Measurements from ENCODE around the gene SUFU.
A peak's percentile ranks its signal among the peaks of the same experiment; 100 is the strongest.

Gene SUFU

GRCh38 chr10:102613286-102613685 lies 109.5 kb downstream of the SUFU start:
- DNase-seq (ENCODE audit: low read depth in 2 of 2), result no peak
- no peak for TF ChIP-seq CTCF (IDR thresholded peaks at IDR 0.05; ENCODE audit: low read depth, low read length)
- no peak overlapping the region for H3K4me3 ChIP-seq (replicated peaks in 1 of 2; ENCODE audit: low read depth in 2 of 2, low read length in 2 of 2)

- DNase-seq (ENCODE audit: low read depth in 2 of 2), result no peak
- no peak for TF ChIP-seq CTCF (IDR thresholded peaks at IDR 0.05; ENCODE audit: low read depth, low read length)
- H3K4me3 ChIP-seq (replicated peaks in 1 of 2; ENCODE audit: low read depth in 2 of 2, low read length in 2 of 2), result no peak overlapping the region
Observed at GRCh38 chr10:102613785-102614184, 110.0 kb downstream of the SUFU start.

GRCh38 chr10:102614888-102615287 lies 111.1 kb downstream of the SUFU start:
- no peak for TF ChIP-seq CTCF (IDR thresholded peaks at IDR 0.05; ENCODE audit: low read depth, low read length)
- no peak overlapping the region for H3K4me3 ChIP-seq (replicated peaks in 1 of 2; ENCODE audit: low read depth in 2 of 2, low read length in 2 of 2)

GRCh38 chr10:102615361-102615760 lies 111.6 kb downstream of the SUFU start:
- peak; percentile 35 for TF ChIP-seq CTCF (IDR thresholded peaks at IDR 0.05; ENCODE audit: low read depth, low read length)
- no peak for DNase-seq (ENCODE audit: low read depth in 2 of 2)
- H3K4me3 ChIP-seq (replicated peaks in 1 of 2; ENCODE audit: low read depth in 2 of 2, low read length in 2 of 2), result no peak overlapping the region

More at GRCh38 chr10:102614888-102615287, 111.1 kb downstream of the SUFU start:
- DNase-seq (ENCODE audit: low read depth in 2 of 2), result no peak

- TF ChIP-seq CTCF (IDR thresholded peaks at IDR 0.05; ENCODE audit: low read depth, low read length), result no peak
- no peak overlapping the region for H3K4me3 ChIP-seq (replicated peaks in 1 of 2; ENCODE audit: low read depth in 2 of 2, low read length in 2 of 2)
- peak in 1 of 2 donors; percentile 61 for DNase-seq (ENCODE audit: low read depth in 2 of 2)
Observed at GRCh38 chr10:102616066-102616770, 112.4 kb downstream of the SUFU start.

GRCh38 chr10:102617041-102617440 lies 113.3 kb downstream of the SUFU start:
- TF ChIP-seq CTCF (IDR thresholded peaks at IDR 0.05; ENCODE audit: low read depth, low read length), result no peak
- DNase-seq (ENCODE audit: low read depth in 2 of 2), result no peak
- no peak overlapping the region for H3K4me3 ChIP-seq (replicated peaks in 1 of 2; ENCODE audit: low read depth in 2 of 2, low read length in 2 of 2)

GRCh38 chr10:102617816-102618215 lies 114.0 kb downstream of the SUFU start:
- H3K4me3 ChIP-seq (replicated peaks in 1 of 2; ENCODE audit: low read depth in 2 of 2, low read length in 2 of 2), result no peak overlapping the region
- no peak for TF ChIP-seq CTCF (IDR thresholded peaks at IDR 0.05; ENCODE audit: low read depth, low read length)
- no peak for DNase-seq (ENCODE audit: low read depth in 2 of 2)
